ENCODE results near the gene MED9. TPM values are rescaled to one million over a fixed set of nuclear protein-coding genes. Genes with fewer than 3 reads are reported as not detected.

MED9 gene
- total and polyA plus RNA-seq, 9 of the 15 experiments (the other 6 are each of a cell fraction or from before 2014, with no cell fraction given), result 2.2 to 15.8 (median 12.7) TPM

DNA sequence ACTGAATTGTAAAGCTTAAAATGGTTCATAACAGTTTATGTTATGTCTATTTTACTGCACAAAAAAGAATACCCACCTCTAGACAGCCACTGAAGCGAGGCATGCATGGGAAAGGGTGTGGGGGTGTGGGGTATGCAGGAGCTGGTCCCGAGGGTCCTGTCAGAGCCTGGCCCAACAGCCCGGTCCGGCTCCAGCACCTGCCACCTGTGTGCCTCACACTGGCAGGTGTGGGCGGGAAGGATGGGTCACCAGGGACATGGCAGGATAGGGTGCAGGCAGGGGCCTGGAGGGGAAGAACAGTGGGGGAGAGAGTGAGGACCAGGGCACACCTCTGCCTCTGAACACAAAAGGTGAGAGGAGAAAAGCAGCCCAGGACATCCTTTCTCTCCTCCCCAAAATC lies 42.2 kb downstream of the MED9 start (continued):
- no peak for TF ChIP-seq SP2 (IDR thresholded peaks at IDR 0.05; ENCODE audit: extremely low read depth, low read depth, low read length, poor library complexity, severe bottlenecking)

- DNase-seq (ENCODE audit: extremely low read depth in 1 of 4, low spot score in 3 of 4), result no peak
- ChIA-PET CTCF (ENCODE audit: low intra/inter-chr PET ratio) (no interaction called here), POLR2A (interaction anchor here (0.6 to 1.0 kb wide), 3 partner anchors 23 to 337 kb away, joined by 3 to 4 read pairs (median 3); no protein-coding TSS in a partner anchor)
- no peak for FAIRE-seq
- Histone ChIP-seq H3K9ac (ENCODE audit: insufficient read depth in 1 of 2, low read depth in 2 of 2, low read length in 2 of 2) (no peak overlapping the region), H3K9me3 (replicated peaks; ENCODE audit: control insufficient read depth, insufficient read depth, low read depth, low read length) (no peaks in the 10 kb centered on the region), H3K4me2 (ENCODE audit: insufficient read depth, low read length) (no peak overlapping the region), H4K20me1 (replicated peaks; ENCODE audit: control insufficient read depth, insufficient read depth, low read length) (no peaks in the 10 kb centered on the region), H3K4me1 (replicated peaks in 1 of 2; ENCODE audit: control insufficient read depth in 2 of 2, insufficient read depth in 2 of 2, low read length in 2 of 2) (peaks cover 0 to 10% of the 10 kb centered on the region in 2 experiments; a peak in 2 of 5 replicates), H3K27me3 (ENCODE audit: control insufficient read depth in 2 of 2, insufficient read depth in 2 of 2, low read length in 2 of 2) (no peaks in the 10 kb centered on the region), H3K36me3 (ENCODE audit: control insufficient read depth, insufficient read depth, low read length) (no peaks in the 10 kb centered on the region), H3K79me2 (ENCODE audit: control insufficient read depth, insufficient read depth, low read length) (no peaks in the 10 kb centered on the region), H3K9me1 (ENCODE audit: control insufficient read depth, insufficient read depth, low read length) (no peaks in the 10 kb centered on the region), H3K27ac (ENCODE audit: extremely low read depth, low read depth, low read length) (no peak overlapping the region), H2AFZ (ENCODE audit: low read depth, low read length) (no peak overlapping the region), H3K4me3 (no peak overlapping the region)
- no TSS peak for BruUV-seq (replicated peaks)
- in situ Hi-C loops (cut with MboI) (no loop called here), intact Hi-C loops (cut with micrococcal nuclease) (no loop called here)
- TF ChIP-seq ZBTB1 (CRISPR knock-in tag; IDR thresholded peaks at IDR 0.05; ENCODE audit: borderline replicate concordance, low read depth) (no peak), MAX (CRISPR knock-in tag; IDR thresholded peaks at IDR 0.05) (no peak), NELFE (IDR thresholded peaks at IDR 0.05; ENCODE audit: insufficient read depth, insufficient read length) (no peak), BMI1 (IDR thresholded peaks at IDR 0.05; ENCODE audit: low read length) (no peak), DPF2 (IDR thresholded peaks at IDR 0.05) (no peak), MTA3 (IDR thresholded peaks at IDR 0.05; ENCODE audit: borderline replicate concordance) (no peak), HDAC8 (tag; IDR thresholded peaks at IDR 0.05) (no peak)
- ATAC-seq, result no peak
- 75% methylated on average over 7 of the region's 10 CpGs for WGBS (ENCODE audit: insufficient coverage, low coverage, missing lambda C conversion rate)
Measured at GRCh38 chr17:17519886-17520285, 43.1 kb downstream of the MED9 start.

Measured in K562 (cell line).